A673 (cell line): Measurements from ENCODE around the gene CUX1.

Source experiments
- EZH2 ChIP-seq: fragments of 200-600 bp; sonication (generic); IDR thresholded peaks from 2 replicates; pipeline ENCODE4 v1.6.1; 2017; ENCODE audit warnings: borderline replicate concordance, low read depth, mild to moderate bottlenecking, mixed read lengths, antibody characterized with exemption, low read length; ENCODE audit not compliant: poor library complexity, severe bottlenecking
- TF ChIP-seq, protein P1 (sequence below): fragments of 300-800, 200-600 bp; sonication (generic); conservative IDR thresholded peaks from 2 replicates; pipeline ENCODE4 v1.5.1; 2017; ENCODE audit warnings: low read depth, mild to moderate bottlenecking, antibody characterized with exemption, low read length, moderate library complexity, mixed read lengths

GRCh38 chr7:102061981-102062390 lies 244.6 kb downstream of the CUX1 start:
- TF ChIP-seq, protein P1, sequence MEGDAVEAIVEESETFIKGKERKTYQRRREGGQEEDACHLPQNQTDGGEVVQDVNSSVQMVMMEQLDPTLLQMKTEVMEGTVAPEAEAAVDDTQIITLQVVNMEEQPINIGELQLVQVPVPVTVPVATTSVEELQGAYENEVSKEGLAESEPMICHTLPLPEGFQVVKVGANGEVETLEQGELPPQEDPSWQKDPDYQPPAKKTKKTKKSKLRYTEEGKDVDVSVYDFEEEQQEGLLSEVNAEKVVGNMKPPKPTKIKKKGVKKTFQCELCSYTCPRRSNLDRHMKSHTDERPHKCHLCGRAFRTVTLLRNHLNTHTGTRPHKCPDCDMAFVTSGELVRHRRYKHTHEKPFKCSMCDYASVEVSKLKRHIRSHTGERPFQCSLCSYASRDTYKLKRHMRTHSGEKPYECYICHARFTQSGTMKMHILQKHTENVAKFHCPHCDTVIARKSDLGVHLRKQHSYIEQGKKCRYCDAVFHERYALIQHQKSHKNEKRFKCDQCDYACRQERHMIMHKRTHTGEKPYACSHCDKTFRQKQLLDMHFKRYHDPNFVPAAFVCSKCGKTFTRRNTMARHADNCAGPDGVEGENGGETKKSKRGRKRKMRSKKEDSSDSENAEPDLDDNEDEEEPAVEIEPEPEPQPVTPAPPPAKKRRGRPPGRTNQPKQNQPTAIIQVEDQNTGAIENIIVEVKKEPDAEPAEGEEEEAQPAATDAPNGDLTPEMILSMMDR = no peak
- TF ChIP-seq EZH2 = no peak
